ENCODE data around the gene LARP6. TPM values are rescaled to one million over a fixed set of nuclear protein-coding genes. Genes with fewer than 3 reads are reported as not detected.
"Not testable (repeated sequence)": the region's sequence is repeated elsewhere in the genome, so short reads cannot be mapped to it uniquely, and the experiment has no call there.

The LARP6 gene
- total RNA-seq, 1 donor from 2014 or later: 22.6 TPM

GRCh38 chr15:70873232-70874054, 19.5 kb upstream of the LARP6 start:
- H3K9me3 Mint-ChIP-seq (ENCODE audit: low read depth): peaks cover 9% of the 10 kb centered on the region
- H3K27ac Mint-ChIP-seq: no peak overlapping the region
- no peaks in the 10 kb centered on the region for H3K27me3 Mint-ChIP-seq
- TF ChIP-seq, protein P1, sequence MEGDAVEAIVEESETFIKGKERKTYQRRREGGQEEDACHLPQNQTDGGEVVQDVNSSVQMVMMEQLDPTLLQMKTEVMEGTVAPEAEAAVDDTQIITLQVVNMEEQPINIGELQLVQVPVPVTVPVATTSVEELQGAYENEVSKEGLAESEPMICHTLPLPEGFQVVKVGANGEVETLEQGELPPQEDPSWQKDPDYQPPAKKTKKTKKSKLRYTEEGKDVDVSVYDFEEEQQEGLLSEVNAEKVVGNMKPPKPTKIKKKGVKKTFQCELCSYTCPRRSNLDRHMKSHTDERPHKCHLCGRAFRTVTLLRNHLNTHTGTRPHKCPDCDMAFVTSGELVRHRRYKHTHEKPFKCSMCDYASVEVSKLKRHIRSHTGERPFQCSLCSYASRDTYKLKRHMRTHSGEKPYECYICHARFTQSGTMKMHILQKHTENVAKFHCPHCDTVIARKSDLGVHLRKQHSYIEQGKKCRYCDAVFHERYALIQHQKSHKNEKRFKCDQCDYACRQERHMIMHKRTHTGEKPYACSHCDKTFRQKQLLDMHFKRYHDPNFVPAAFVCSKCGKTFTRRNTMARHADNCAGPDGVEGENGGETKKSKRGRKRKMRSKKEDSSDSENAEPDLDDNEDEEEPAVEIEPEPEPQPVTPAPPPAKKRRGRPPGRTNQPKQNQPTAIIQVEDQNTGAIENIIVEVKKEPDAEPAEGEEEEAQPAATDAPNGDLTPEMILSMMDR (IDR thresholded peaks at IDR 0.05; ENCODE audit: unreplicated experiment): no peak
- no peak overlapping the region for H3K4me3 Mint-ChIP-seq (ENCODE audit: low read depth)
- H3K36me3 Mint-ChIP-seq (ENCODE audit: insufficient read depth): peaks cover 3% of the 10 kb centered on the region
- H3K4me1 Mint-ChIP-seq (ENCODE audit: low read depth): peaks cover 2% of the 10 kb centered on the region
- DNase-seq (ENCODE audit: low spot score, unreplicated experiment): no peak

DNA sequence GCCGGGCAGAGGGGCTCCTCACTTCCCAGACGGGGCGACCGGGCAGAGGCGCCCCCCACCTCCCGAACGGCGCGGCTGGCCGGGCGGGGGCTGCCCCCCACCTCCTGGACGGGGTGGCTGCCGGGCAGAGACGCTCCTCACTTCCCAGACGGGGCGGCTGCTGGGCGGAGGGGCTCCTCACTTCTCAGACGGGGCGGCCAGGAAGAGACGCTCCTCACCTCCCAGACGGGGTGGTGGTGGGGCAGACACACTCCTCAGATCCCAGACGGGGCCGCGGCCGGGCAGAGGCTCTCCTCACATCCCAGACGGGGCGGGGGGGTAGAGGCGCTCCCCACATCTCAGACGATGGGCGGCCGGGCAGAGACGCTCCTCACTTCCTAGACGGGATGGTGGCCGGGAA, 17.5 kb upstream of the LARP6 start:
- not testable (repeated sequence) for H3K36me3 Mint-ChIP-seq (ENCODE audit: insufficient read depth); H3K4me1 Mint-ChIP-seq (ENCODE audit: low read depth); DNase-seq (ENCODE audit: low spot score, unreplicated experiment); H3K4me3 Mint-ChIP-seq (ENCODE audit: low read depth); H3K27me3 Mint-ChIP-seq; H3K9me3 Mint-ChIP-seq (ENCODE audit: low read depth); H3K27ac Mint-ChIP-seq

GRCh38 chr15:70870051-70870450, 16.1 kb upstream of the LARP6 start:
- H3K9me3 Mint-ChIP-seq (ENCODE audit: low read depth): peaks cover 9% of the 10 kb centered on the region
- no peak overlapping the region for H3K4me3 Mint-ChIP-seq (ENCODE audit: low read depth)
- peaks cover 2% of the 10 kb centered on the region for H3K4me1 Mint-ChIP-seq (ENCODE audit: low read depth)
- peaks cover 3% of the 10 kb centered on the region for H3K36me3 Mint-ChIP-seq (ENCODE audit: insufficient read depth)
- H3K27ac Mint-ChIP-seq: no peak overlapping the region
- no peaks in the 10 kb centered on the region for H3K27me3 Mint-ChIP-seq
- TF ChIP-seq, protein P1 (IDR thresholded peaks at IDR 0.05; ENCODE audit: unreplicated experiment): no peak
- no peak for DNase-seq (ENCODE audit: low spot score, unreplicated experiment)

DNA sequence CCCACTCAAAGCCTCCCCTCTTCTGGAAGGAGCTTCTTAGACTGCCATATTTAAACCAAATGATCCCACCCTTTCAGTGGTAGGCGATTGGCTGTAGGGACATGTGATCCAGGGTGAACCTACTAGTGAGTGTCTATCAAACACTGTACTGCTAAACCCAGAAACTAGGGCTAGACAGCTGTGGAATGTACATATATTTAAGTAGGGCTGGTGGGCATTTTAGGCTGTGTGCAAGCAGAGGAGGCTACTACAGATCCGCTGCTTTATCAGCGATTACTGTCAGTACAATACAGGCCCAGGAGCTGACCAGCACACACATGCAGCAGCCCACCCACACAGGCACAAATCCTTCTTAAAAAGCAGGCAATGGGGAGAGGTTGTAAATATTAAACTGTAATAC, 15.4 kb upstream of the LARP6 start:
- Mint-ChIP-seq H3K27ac (no peak overlapping the region), H3K4me1 (ENCODE audit: low read depth) (no peaks in the 10 kb centered on the region), H3K36me3 (ENCODE audit: insufficient read depth) (peaks cover 3% of the 10 kb centered on the region), H3K27me3 (no peaks in the 10 kb centered on the region), H3K4me3 (ENCODE audit: low read depth) (no peak overlapping the region), H3K9me3 (ENCODE audit: low read depth) (peaks cover 9% of the 10 kb centered on the region)
- DNase-seq (ENCODE audit: low spot score, unreplicated experiment): no peak
- TF ChIP-seq, protein P1 (IDR thresholded peaks at IDR 0.05; ENCODE audit: unreplicated experiment): no peak

GRCh38 chr15:70867911-70868467, 14.0 kb upstream of the LARP6 start:
- Mint-ChIP-seq H3K36me3 (ENCODE audit: insufficient read depth) (peaks cover 3% of the 10 kb centered on the region), H3K27ac (no peak overlapping the region), H3K27me3 (no peaks in the 10 kb centered on the region)

More at GRCh38 chr15:70867911-70868467, 14.0 kb upstream of the LARP6 start:
- Mint-ChIP-seq H3K4me3 (ENCODE audit: low read depth) (no peak overlapping the region), H3K4me1 (ENCODE audit: low read depth) (peaks cover 6% of the 10 kb centered on the region), H3K9me3 (ENCODE audit: low read depth) (peaks cover 4% of the 10 kb centered on the region)
- TF ChIP-seq, protein P1 (IDR thresholded peaks at IDR 0.05; ENCODE audit: unreplicated experiment): no peak
- no peak for DNase-seq (ENCODE audit: low spot score, unreplicated experiment)
